ENCODE results near the gene TRPM3.

The TRPM3 gene

GRCh38 chr9:70816891-70817290, 304.5 kb downstream of the TRPM3 start (continued):
- TF ChIP-seq ZNF24 (tag by site-specific recombination; IDR thresholded peaks at IDR 0.05) (no peak), ZNF664 (tag by site-specific recombination; IDR thresholded peaks at IDR 0.05) (no peak), MYNN (tag by site-specific recombination; IDR thresholded peaks at IDR 0.05; ENCODE audit: borderline replicate concordance) (no peak), RBAK (tag by site-specific recombination; IDR thresholded peaks at IDR 0.05) (no peak)

DNA sequence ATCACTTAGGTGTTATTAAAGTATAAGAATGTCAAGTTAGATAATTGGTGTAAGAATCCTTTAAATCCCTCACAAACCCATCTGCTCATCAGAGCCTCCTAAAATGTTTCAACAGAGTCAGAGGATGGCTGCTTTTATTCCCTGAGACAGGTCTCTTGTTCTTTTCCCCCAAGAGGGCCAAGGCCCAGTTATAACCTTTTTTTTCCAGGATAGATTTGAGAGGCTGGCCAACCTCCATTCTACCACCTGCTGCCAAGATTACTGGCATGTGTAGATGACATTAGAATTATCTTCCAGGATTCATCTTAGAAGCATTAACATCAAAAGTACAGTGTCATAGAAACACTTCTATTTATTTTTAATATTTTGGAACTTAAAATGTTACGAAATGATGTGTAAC, 305.1 kb downstream of the TRPM3 start:
- TF ChIP-seq ZNF510 (tag by site-specific recombination; IDR thresholded peaks at IDR 0.05; ENCODE audit: insufficient replicate concordance) (no peak), ZNF311 (tag by site-specific recombination; IDR thresholded peaks at IDR 0.05; ENCODE audit: borderline replicate concordance) (no peak), ZNF560 (tag by site-specific recombination; IDR thresholded peaks at IDR 0.05; ENCODE audit: borderline replicate concordance) (no peak), ZBTB20 (tag by site-specific recombination; IDR thresholded peaks at IDR 0.05) (no peak), ZBTB8A (tag by site-specific recombination; IDR thresholded peaks at IDR 0.05) (no peak), ZNF548 (tag by site-specific recombination; IDR thresholded peaks at IDR 0.05) (no peak)
- CTCF ChIA-PET, result no interaction called here
- H3K27ac ChIP-seq (ENCODE audit: extremely low read depth, low read depth, low read length), result no peak overlapping the region
- H3K36me3 ChIP-seq (ENCODE audit: control insufficient read depth in 2 of 2, insufficient read depth in 1 of 2, low read length in 2 of 2), result no peaks in the 10 kb centered on the region
- no peak overlapping the region for H3K4me3 ChIP-seq (ENCODE audit: low read depth, low read length)
- no peaks in the 10 kb centered on the region for H3K4me1 ChIP-seq (ENCODE audit: control insufficient read depth, insufficient read depth, low read length)
- POLR2A ChIA-PET, result no interaction called here
- H3K9me3 ChIP-seq (ENCODE audit: control insufficient read depth, insufficient read depth, low read depth, low read length), result no peaks in the 10 kb centered on the region

DNA sequence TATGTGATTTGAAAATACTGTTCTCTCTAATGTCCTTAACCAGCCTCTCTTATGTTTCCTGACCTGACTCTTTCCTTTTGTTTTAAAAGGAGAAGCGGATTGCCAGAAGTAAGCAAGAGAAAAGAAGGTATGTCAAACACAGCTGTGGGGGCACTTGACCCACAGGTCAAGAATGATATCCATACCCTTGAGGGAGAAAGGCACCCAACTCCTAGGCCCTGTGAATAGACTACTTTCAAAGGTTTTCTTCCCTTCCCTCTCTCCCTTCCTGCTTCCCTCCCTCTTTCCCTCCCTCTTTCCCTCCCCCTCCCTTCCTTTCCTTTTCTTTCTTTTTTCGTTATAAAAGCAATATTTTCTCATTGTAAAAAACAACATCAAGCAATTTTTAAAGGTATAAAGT, 306.8 kb downstream of the TRPM3 start:
- ChIA-PET CTCF (interaction anchor here (1.8 kb wide), 1 partner anchor 174 kb away, joined by 8 read pairs; no protein-coding TSS in a partner anchor), POLR2A (no interaction called here)
- no peak overlapping the region for H3K27ac ChIP-seq (ENCODE audit: extremely low read depth, low read depth, low read length)
- H3K36me3 ChIP-seq (ENCODE audit: control insufficient read depth in 2 of 2, insufficient read depth in 1 of 2, low read length in 2 of 2), result no peaks in the 10 kb centered on the region
- H3K4me3 ChIP-seq (ENCODE audit: low read depth, low read length), result no peak overlapping the region
- no peaks in the 10 kb centered on the region for H3K4me1 ChIP-seq (ENCODE audit: control insufficient read depth, insufficient read depth, low read length)
- TF ChIP-seq ZNF426 (tag by site-specific recombination; IDR thresholded peaks at IDR 0.05) (no peak), ZNF560 (tag by site-specific recombination; IDR thresholded peaks at IDR 0.05; ENCODE audit: borderline replicate concordance) (no peak), ZNF768 (tag by site-specific recombination; IDR thresholded peaks at IDR 0.05) (no peak)
- no peaks in the 10 kb centered on the region for H3K9me3 ChIP-seq (ENCODE audit: control insufficient read depth, insufficient read depth, low read depth, low read length)

GRCh38 chr9:70813141-70813540, 308.3 kb downstream of the TRPM3 start:
- Histone ChIP-seq H3K27ac (ENCODE audit: extremely low read depth, low read depth, low read length) (no peak overlapping the region), H3K9me3 (ENCODE audit: control insufficient read depth, insufficient read depth, low read depth, low read length) (no peaks in the 10 kb centered on the region), H3K4me1 (ENCODE audit: control insufficient read depth, insufficient read depth, low read length) (no peaks in the 10 kb centered on the region), H3K4me3 (ENCODE audit: low read depth, low read length) (no peak overlapping the region), H3K36me3 (ENCODE audit: control insufficient read depth in 2 of 2, insufficient read depth in 1 of 2, low read length in 2 of 2) (no peaks in the 10 kb centered on the region)
- ChIA-PET POLR2A (no interaction called here), CTCF (interaction anchor here (0.6 to 1.8 kb wide), 2 partner anchors 10 to 173 kb away, joined by 3 to 8 read pairs; no protein-coding TSS in a partner anchor)
- TF ChIP-seq ZNF146 (tag by site-specific recombination; IDR thresholded peaks at IDR 0.05) (peak; percentile 73), ZNF548 (tag by site-specific recombination; IDR thresholded peaks at IDR 0.05) (no peak), KLF9 (tag by site-specific recombination; IDR thresholded peaks at IDR 0.05; ENCODE audit: low read depth) (no peak)

DNA sequence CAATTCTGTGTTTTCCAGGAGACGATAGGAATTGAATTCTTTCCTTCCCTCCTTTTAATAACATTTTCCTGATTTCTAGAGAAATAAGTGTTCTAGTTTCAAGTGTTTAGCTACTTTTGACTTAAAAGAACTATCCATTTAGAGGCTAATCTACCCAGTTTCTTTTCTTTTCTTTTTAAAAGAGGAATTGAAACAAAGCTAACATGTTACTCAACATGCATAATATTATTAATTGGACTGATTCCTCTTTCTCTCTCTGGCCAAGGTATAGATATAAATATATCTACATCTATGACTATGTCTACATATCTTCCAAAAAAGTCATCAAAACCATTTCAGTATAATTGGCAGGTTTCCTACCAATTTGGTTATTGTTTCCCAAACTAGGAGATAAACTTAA, 309.8 kb downstream of the TRPM3 start:
- CTCF ChIA-PET, result interaction anchor here (1.8 kb wide), 1 partner anchor 171 kb away, joined by 7 read pairs; no protein-coding TSS in a partner anchor
- no peak for TF ChIP-seq ZNF830 (tag by site-specific recombination; IDR thresholded peaks at IDR 0.05; ENCODE audit: low read depth)
- TF ChIP-seq ZFHX2 (tag by site-specific recombination; conservative IDR thresholded peaks at IDR 0.05), result no peak
- no peak for TF ChIP-seq ZNF510 (tag by site-specific recombination; IDR thresholded peaks at IDR 0.05; ENCODE audit: insufficient replicate concordance)

More for the DNA sequence above, 309.8 kb downstream of the TRPM3 start:
- no peak overlapping the region for H3K4me3 ChIP-seq (ENCODE audit: low read depth, low read length)
- no peaks in the 10 kb centered on the region for H3K36me3 ChIP-seq (ENCODE audit: control insufficient read depth in 2 of 2, insufficient read depth in 1 of 2, low read length in 2 of 2)
- H3K9me3 ChIP-seq (ENCODE audit: control insufficient read depth, insufficient read depth, low read depth, low read length), result no peaks in the 10 kb centered on the region
- no peak overlapping the region for H3K27ac ChIP-seq (ENCODE audit: extremely low read depth, low read depth, low read length)
- no peaks in the 10 kb centered on the region; the same call in 1 of the 2 replicates for H3K4me1 ChIP-seq (ENCODE audit: control insufficient read depth, insufficient read depth, low read length)
- POLR2A ChIA-PET, result no interaction called here
